Fibroblast of skin of back (primary cell): ENCODE data around the gene MPDU1.

Source experiments
- DNase-seq: peaks from one replicate; pipeline ENCODE4 v3.0.0-alpha.2; 2013

Gene MPDU1

DNA sequence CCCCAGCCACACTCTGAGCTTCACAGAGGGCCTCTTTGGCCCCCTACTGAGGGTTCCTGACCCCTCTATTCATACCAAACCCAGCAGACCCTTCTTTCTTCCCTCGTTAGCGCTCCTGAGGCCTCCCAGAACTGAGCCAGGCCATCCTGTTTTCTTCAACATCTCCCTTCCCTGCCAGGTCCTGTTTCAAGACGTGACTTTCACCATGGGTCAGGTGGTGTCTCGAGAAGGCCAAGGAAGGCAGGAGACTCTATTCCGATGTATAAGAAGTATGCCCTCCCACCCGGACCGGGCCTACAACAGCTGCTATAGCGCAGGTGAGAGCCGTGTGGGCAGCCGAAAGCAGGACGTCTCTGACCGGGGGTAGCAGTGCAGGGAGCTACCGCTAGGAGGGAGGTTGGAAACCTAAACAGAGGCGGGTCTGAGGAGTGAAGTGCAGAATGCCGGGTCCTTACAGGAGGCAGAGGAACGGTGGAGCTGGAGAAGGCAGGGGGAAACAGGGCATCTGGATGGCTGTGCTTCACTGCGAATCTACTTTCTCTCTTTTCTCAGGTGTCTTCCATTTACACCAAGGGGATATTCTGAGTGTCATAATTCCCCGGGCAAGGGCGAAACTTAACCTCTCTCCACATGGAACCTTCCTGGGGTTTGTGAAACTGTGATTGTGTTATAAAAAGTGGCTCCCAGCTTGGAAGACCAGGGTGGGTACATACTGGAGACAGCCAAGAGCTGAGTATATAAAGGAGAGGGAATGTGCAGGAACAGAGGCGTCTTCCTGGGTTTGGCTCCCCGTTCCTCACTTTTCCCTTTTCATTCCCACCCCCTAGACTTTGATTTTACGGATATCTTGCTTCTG lies 23.3 kb upstream of the MPDU1 start:
- peak; percentile 62 for DNase-seq

DNA sequence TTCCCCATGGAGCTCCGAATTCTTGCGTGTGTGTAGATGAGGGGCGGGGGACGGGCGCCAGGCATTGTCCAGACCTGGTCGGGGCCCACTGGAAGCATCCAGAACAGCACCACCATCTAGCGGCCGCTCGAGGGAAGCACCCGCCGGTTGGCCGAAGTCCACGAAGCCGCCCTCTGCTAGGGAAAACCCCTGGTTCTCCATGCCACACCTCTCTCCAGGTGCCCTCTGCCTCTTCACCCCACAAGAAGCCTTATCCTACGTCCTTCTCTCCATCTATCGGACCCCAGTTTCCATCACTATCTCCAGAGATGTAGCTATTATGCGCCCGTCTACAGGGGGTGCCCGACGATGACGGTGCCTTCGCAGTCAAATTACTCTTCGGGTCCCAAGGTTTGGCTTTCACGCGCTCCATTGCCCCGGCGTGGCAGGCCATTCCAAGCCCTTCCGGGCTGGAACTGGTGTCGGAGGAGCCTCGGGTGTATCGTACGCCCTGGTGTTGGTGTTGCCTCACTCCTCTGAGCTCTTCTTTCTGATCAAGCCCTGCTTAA lies 22.6 kb upstream of the MPDU1 start:
- peak; percentile 79 for DNase-seq

GRCh38 chr17:7561589-7562207 lies 22.0 kb upstream of the MPDU1 start, which contains the start of gene SENP3:
Gene SENP3, plus strand, starts transcription at chr17:7561919. Its CDS starts 1,158 bp downstream, at chr17:7563077.
- peak; percentile 90 for DNase-seq

DNA sequence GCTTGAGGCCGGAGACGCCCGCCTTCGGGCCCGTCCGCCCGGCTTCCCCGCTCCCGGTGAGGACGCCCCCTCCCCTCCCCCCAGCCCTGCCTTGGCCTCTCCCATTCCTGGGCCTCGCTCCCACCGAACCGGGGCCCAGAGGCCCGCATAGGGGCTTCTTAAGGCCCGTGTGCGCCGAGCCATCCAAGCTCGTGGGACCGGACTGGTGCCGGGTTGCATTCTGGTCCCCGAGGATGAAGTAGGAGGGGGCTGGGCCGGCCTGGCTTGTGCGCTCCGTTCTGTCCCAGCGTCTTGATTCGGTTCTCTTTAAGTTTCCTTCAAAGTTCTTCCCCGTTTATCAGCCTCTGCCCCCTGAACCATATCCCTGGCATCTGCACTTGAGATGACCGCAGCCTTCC lies 21.4 kb upstream of the MPDU1 start:
- DNase-seq: no peak

DNA sequence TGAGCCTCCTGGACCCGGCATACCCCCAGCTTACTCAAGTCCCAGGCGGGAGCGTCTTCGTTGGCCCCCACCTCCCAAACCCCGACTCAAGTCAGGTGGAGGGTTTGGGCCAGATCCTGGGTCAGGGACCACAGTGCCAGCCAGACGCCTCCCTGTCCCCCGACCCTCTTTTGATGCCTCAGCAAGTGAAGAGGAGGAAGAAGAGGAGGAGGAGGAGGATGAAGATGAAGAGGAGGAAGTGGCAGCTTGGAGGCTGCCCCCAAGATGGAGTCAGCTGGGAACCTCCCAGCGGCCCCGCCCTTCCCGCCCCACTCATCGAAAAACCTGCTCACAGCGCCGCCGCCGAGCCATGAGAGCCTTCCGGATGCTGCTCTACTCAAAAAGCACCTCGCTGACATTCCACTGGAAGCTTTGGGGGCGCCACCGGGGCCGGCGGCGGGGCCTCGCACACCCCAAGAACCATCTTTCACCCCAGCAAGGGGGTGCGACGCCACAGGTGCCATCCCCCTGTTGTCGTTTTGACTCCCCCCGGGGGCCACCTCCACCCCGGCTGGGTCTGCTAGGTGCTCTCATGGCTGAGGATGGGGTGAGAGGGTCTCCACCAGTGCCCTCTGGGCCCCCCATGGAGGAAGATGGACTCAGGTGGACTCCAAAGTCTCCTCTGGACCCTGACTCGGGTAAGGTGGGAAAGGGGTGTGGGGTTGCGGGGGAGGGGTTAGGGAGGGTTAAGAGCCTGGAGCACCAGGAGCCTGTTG lies 20.4 kb upstream of the MPDU1 start:
- DNase-seq: no peak

GRCh38 chr17:7569571-7569970 lies 14.1 kb upstream of the MPDU1 start:
- no peak for DNase-seq

GRCh38 chr17:7570351-7570750 lies 13.3 kb upstream of the MPDU1 start:
- no peak for DNase-seq

- no peak for DNase-seq
These were observed 11.4 kb upstream of the MPDU1 start for GRCh38 chr17:7572338-7572587.

GRCh38 chr17:7572588-7573323 lies 10.9 kb upstream of the MPDU1 start:
- DNase-seq: peak; percentile 99

- DNase-seq: peak; percentile 91
These were observed 10.2 kb upstream of the MPDU1 start for GRCh38 chr17:7573324-7574080.

DNA sequence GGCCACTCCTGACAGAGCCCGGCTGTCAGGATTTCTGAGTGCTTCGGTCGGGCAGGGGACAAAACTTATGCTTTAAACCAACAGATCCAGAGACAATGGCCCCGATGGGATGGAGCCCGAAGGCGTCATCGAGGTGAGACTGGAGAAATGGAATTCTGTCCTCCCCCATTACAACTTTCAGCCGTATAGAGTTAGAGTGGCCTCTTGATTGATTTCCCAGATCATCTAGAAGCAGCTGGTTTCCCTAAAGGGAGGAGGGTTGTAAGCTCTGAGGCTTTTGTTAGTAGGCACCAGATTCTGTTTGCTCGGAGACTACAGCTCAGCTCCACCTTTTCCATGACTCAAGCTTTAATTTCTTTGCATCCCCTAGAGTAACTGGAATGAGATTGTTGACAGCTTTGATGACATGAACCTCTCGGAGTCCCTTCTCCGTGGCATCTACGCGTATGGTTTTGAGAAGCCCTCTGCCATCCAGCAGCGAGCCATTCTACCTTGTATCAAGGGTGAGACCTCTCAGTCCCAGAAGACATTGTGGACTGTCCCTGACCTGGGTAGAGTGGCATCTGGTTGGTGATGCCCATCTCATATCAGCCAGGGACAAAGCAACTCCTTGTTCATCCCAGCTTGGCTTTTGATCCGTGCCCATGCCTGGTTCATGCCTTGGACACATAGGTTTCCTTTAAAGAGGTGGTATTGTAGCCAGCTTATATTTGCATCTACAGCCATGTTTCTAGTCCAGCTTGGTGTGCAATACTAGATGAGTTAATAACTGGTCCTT lies 9.3 kb upstream of the MPDU1 start:
- DNase-seq: no peak

DNA sequence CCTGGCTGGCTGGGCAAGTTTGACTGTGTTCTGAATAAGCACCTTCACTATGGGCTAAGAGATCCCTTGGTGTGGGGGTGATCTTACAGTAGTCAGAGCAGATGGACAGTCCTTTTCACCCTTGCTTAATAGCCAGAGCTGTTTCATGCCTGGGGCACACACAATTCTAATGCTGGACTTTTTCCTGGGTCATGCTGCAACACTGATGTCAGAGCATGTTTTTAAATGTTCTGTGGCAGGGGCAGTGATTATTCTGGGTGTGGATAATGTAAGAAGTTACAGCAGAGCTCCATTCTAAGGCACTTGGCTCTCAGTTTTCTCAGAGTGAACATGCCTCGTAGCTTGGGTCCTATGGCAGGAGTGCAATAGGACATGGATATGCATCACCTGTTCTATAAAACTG lies 8.2 kb upstream of the MPDU1 start:
- no peak for DNase-seq

GRCh38 chr17:7575959-7576358 lies 7.7 kb upstream of the MPDU1 start:
- DNase-seq: no peak

- no peak for DNase-seq
These were observed 7.2 kb upstream of the MPDU1 start for GRCh38 chr17:7576432-7576937.

- no peak for DNase-seq
These were observed 6.1 kb upstream of the MPDU1 start for GRCh38 chr17:7577327-7578199.

- peak; percentile 88 for DNase-seq
These were observed 4.4 kb upstream of the MPDU1 start, which contains the start of gene CD68 for GRCh38 chr17:7579001-7579833. Gene CD68, plus strand, starts transcription at chr17:7579638. Its CDS starts 40 bp downstream, at chr17:7579678.

- no peak for DNase-seq
These were observed 3.6 kb upstream of the MPDU1 start for GRCh38 chr17:7579834-7580603.
